Measurements from ENCODE around the gene HS6ST2. TPM values are rescaled to one million over a fixed set of nuclear protein-coding genes. Genes with fewer than 3 reads are reported as not detected.
A peak's percentile ranks its signal among the peaks of the same experiment; 100 is the strongest.
"Not testable (repeated sequence)": the region's sequence is repeated elsewhere in the genome, so short reads cannot be mapped to it uniquely, and the experiment has no call there.

Gene HS6ST2
- total and polyA plus RNA-seq, 4 donors: 11.4 to 73.1 (median 53.1) TPM

- no peak overlapping the region for H3K4me3 ChIP-seq (ENCODE audit: low read depth, low read length)
- H3K27ac ChIP-seq (ENCODE audit: low read depth, low read length): no peak overlapping the region
- H3K9me3 ChIP-seq (ENCODE audit: control insufficient read depth, insufficient read depth, low read length): peaks cover 4% of the 10 kb centered on the region
- no peaks in the 10 kb centered on the region for H3K36me3 ChIP-seq (ENCODE audit: control insufficient read depth, insufficient read depth, low read length)
- DNase-seq (ENCODE audit: low read depth in 4 of 6, low spot score in 6 of 6): no peak
- no peaks in the 10 kb centered on the region for H3K27me3 ChIP-seq (ENCODE audit: control insufficient read depth, insufficient read depth, low read length)
- no peaks in the 10 kb centered on the region for H3K4me1 ChIP-seq (ENCODE audit: control insufficient read depth, insufficient read depth, low read length)
Observed at GRCh38 chrX:132887569-132887968, 70.9 kb downstream of the HS6ST2 start.

- H3K27ac ChIP-seq (ENCODE audit: low read depth, low read length): no peak overlapping the region
- H3K27me3 ChIP-seq (ENCODE audit: control insufficient read depth, insufficient read depth, low read length): no peaks in the 10 kb centered on the region
- no peaks in the 10 kb centered on the region for H3K4me1 ChIP-seq (ENCODE audit: control insufficient read depth, insufficient read depth, low read length)
- no peak overlapping the region for H3K4me3 ChIP-seq (ENCODE audit: low read depth, low read length)
- no peak for DNase-seq (ENCODE audit: low read depth in 4 of 6, low spot score in 6 of 6)
- peaks cover 4% of the 10 kb centered on the region for H3K9me3 ChIP-seq (ENCODE audit: control insufficient read depth, insufficient read depth, low read length)
- no peaks in the 10 kb centered on the region for H3K36me3 ChIP-seq (ENCODE audit: control insufficient read depth, insufficient read depth, low read length)
- WGBS (ENCODE audit: insufficient coverage): 63% methylated on average over 2 of the region's 5 CpGs
Observed at GRCh38 chrX:132883358-132883915, 75.0 kb downstream of the HS6ST2 start.

GRCh38 chrX:132880753-132881152 lies 77.7 kb downstream of the HS6ST2 start:
- H3K36me3 ChIP-seq (ENCODE audit: control insufficient read depth, insufficient read depth, low read length); H3K4me1 ChIP-seq (ENCODE audit: control insufficient read depth, insufficient read depth, low read length); DNase-seq (ENCODE audit: low read depth in 4 of 6, low spot score in 6 of 6); H3K27me3 ChIP-seq (ENCODE audit: control insufficient read depth, insufficient read depth, low read length); H3K4me3 ChIP-seq (ENCODE audit: low read depth, low read length); H3K9me3 ChIP-seq (ENCODE audit: control insufficient read depth, insufficient read depth, low read length); H3K27ac ChIP-seq (ENCODE audit: low read depth, low read length): not testable (repeated sequence)
- WGBS (ENCODE audit: insufficient coverage): no CpG with 5 or more reads among the region's 2 CpGs

DNA sequence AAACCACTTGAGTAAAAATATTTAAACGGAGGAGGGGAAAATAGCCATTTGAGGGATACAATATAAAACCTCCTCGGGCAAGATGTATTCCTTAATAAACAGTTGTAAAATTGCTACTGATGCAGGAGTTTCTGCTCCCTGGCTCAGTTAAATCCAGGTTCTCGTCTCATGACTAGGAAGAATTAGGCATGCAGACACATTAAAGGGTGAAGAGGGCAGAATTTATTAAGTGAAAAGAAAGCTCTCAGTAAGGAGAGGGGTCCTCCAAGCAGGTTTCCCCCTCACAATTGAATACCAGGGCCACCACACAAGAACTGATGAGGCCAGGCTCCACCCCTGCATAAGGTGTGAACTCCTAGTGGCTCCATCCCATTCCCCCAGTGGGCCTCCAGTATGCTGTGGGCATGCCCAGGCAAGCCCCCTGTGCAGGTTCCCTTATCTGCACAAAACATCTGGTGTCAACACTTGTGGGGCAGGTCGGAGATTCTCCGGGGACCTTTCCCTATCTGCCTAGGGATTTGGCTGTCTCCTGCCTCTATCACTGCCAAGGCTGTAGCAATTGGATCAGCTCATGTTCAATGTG lies 80.4 kb downstream of the HS6ST2 start:
- no peaks in the 10 kb centered on the region for H3K27me3 ChIP-seq (ENCODE audit: control insufficient read depth, insufficient read depth, low read length)
- H3K4me3 ChIP-seq (ENCODE audit: low read depth, low read length): no peak overlapping the region
- H3K9me3 ChIP-seq (ENCODE audit: control insufficient read depth, insufficient read depth, low read length): no peaks in the 10 kb centered on the region
- H3K4me1 ChIP-seq (ENCODE audit: control insufficient read depth, insufficient read depth, low read length): no peaks in the 10 kb centered on the region
- DNase-seq (ENCODE audit: low read depth in 4 of 6, low spot score in 6 of 6): no peak
- H3K27ac ChIP-seq (ENCODE audit: low read depth, low read length): no peak overlapping the region
- H3K36me3 ChIP-seq (ENCODE audit: control insufficient read depth, insufficient read depth, low read length): no peaks in the 10 kb centered on the region
- WGBS (ENCODE audit: insufficient coverage): 80% methylated on average over 1 of the region's 5 CpGs

- no peaks in the 10 kb centered on the region for H3K36me3 ChIP-seq (ENCODE audit: control insufficient read depth, insufficient read depth, low read length)
- 20% methylated on average over 1 of the region's 2 CpGs for WGBS (ENCODE audit: insufficient coverage)
- H3K9me3 ChIP-seq (ENCODE audit: control insufficient read depth, insufficient read depth, low read length): no peaks in the 10 kb centered on the region
- H3K27ac ChIP-seq (ENCODE audit: low read depth, low read length): no peak overlapping the region
- H3K27me3 ChIP-seq (ENCODE audit: control insufficient read depth, insufficient read depth, low read length): no peaks in the 10 kb centered on the region
- no peaks in the 10 kb centered on the region for H3K4me1 ChIP-seq (ENCODE audit: control insufficient read depth, insufficient read depth, low read length)
- no peak overlapping the region for H3K4me3 ChIP-seq (ENCODE audit: low read depth, low read length)
- peak in 1 of 6 donors; percentile 33 for DNase-seq (ENCODE audit: low read depth in 4 of 6, low spot score in 6 of 6)
Observed at GRCh38 chrX:132876523-132877338, 81.7 kb downstream of the HS6ST2 start.

GRCh38 chrX:132875650-132876522 lies 82.5 kb downstream of the HS6ST2 start:
- no peak overlapping the region for H3K4me3 ChIP-seq (ENCODE audit: low read depth, low read length)
- 67% methylated on average over 1 of the region's 3 CpGs for WGBS (ENCODE audit: insufficient coverage)
- H3K36me3 ChIP-seq (ENCODE audit: control insufficient read depth, insufficient read depth, low read length): no peaks in the 10 kb centered on the region
- DNase-seq (ENCODE audit: low read depth in 4 of 6, low spot score in 6 of 6): peak in 1 of 6 donors; percentile 7
- H3K27ac ChIP-seq (ENCODE audit: low read depth, low read length): no peak overlapping the region
- no peaks in the 10 kb centered on the region for H3K27me3 ChIP-seq (ENCODE audit: control insufficient read depth, insufficient read depth, low read length)
- H3K4me1 ChIP-seq (ENCODE audit: control insufficient read depth, insufficient read depth, low read length): no peaks in the 10 kb centered on the region
- no peaks in the 10 kb centered on the region for H3K9me3 ChIP-seq (ENCODE audit: control insufficient read depth, insufficient read depth, low read length)

DNA sequence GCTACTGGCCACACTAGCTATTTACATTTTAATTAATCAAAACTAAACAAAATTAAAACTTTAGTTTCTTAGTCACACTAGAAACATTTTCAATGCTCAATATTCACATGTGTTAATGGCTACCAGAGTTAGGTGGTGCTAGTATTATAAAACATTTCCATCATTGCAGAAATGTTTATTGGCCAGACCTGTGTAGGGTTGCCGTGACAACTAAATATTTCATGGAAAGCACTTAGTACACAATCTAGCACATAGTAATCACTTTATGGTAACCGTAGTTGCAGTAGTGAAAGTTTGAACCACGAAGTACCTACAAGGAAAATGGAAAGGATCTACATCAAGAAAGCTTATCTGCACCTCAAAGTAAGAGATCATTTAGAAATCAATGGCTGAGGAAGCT lies 95.9 kb downstream of the HS6ST2 start:
- no CpG with 5 or more reads among the region's 3 CpGs for WGBS (ENCODE audit: insufficient coverage)
- DNase-seq (ENCODE audit: low read depth in 4 of 6, low spot score in 6 of 6): no peak
- Histone ChIP-seq H3K4me3 (ENCODE audit: low read depth, low read length) (no peak overlapping the region), H3K27ac (ENCODE audit: low read depth, low read length) (no peak overlapping the region), H3K4me1 (ENCODE audit: control insufficient read depth, insufficient read depth, low read length) (no peaks in the 10 kb centered on the region), H3K36me3 (ENCODE audit: control insufficient read depth, insufficient read depth, low read length) (no peaks in the 10 kb centered on the region), H3K9me3 (ENCODE audit: control insufficient read depth, insufficient read depth, low read length) (no peaks in the 10 kb centered on the region), H3K27me3 (ENCODE audit: control insufficient read depth, insufficient read depth, low read length) (no peaks in the 10 kb centered on the region)

DNA sequence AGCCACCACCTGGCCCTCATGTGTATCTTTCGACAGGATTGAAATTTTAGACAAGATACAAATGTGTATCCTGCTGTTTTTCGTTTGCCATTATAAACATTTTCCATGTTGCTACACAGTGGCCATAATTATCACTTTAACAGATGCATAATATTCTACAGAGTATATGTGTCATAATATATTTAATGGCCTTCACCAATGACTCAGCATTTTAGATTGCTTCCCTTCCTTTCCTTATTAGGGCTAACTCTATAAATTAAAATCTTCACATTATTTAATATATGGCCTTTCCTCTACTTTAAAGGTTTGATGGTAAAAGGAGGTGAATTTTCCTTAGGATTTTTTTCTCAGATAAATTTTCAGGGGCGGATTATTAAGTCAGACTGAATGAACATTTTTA lies 97.4 kb downstream of the HS6ST2 start:
- 67% methylated on average over 1 of the region's 3 CpGs for WGBS (ENCODE audit: insufficient coverage)
- H3K9me3 ChIP-seq (ENCODE audit: control insufficient read depth, insufficient read depth, low read length): no peaks in the 10 kb centered on the region
- H3K4me3 ChIP-seq (ENCODE audit: low read depth, low read length): no peak overlapping the region
- no peaks in the 10 kb centered on the region for H3K36me3 ChIP-seq (ENCODE audit: control insufficient read depth, insufficient read depth, low read length)
- H3K4me1 ChIP-seq (ENCODE audit: control insufficient read depth, insufficient read depth, low read length): no peaks in the 10 kb centered on the region
- no peak for DNase-seq (ENCODE audit: low read depth in 4 of 6, low spot score in 6 of 6)
- H3K27ac ChIP-seq (ENCODE audit: low read depth, low read length): no peak overlapping the region
- no peaks in the 10 kb centered on the region for H3K27me3 ChIP-seq (ENCODE audit: control insufficient read depth, insufficient read depth, low read length)

DNA sequence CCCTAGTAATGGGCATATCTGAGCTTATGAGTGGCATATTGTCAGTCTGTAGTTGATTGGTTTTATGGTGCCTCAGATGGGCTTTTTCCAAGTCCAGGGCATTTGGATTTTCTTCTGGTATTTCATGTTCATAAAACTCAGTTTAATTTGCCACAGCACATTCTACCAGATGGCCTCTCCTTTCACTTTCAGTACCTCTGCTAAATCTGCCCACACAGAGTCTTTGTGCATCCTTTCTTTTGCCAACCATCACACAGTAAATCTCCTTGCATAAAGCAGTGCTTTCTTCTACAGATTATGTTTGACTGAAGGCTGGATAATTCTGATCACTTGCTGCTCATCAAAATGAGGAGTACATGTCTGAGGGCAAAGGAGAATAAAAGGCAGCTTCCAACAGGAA lies 98.2 kb downstream of the HS6ST2 start:
- DNase-seq (ENCODE audit: low read depth in 4 of 6, low spot score in 6 of 6): no peak
- Histone ChIP-seq H3K4me3 (ENCODE audit: low read depth, low read length) (no peak overlapping the region), H3K9me3 (ENCODE audit: control insufficient read depth, insufficient read depth, low read length) (no peaks in the 10 kb centered on the region), H3K4me1 (ENCODE audit: control insufficient read depth, insufficient read depth, low read length) (no peaks in the 10 kb centered on the region), H3K27me3 (ENCODE audit: control insufficient read depth, insufficient read depth, low read length) (peaks cover 2% of the 10 kb centered on the region), H3K27ac (ENCODE audit: low read depth, low read length) (no peak overlapping the region), H3K36me3 (ENCODE audit: control insufficient read depth, insufficient read depth, low read length) (no peaks in the 10 kb centered on the region)
